ENCODE measurements around the gene KRT72.
A peak's percentile ranks its signal among the peaks of the same experiment; 100 is the strongest.

The KRT72 gene

DNA sequence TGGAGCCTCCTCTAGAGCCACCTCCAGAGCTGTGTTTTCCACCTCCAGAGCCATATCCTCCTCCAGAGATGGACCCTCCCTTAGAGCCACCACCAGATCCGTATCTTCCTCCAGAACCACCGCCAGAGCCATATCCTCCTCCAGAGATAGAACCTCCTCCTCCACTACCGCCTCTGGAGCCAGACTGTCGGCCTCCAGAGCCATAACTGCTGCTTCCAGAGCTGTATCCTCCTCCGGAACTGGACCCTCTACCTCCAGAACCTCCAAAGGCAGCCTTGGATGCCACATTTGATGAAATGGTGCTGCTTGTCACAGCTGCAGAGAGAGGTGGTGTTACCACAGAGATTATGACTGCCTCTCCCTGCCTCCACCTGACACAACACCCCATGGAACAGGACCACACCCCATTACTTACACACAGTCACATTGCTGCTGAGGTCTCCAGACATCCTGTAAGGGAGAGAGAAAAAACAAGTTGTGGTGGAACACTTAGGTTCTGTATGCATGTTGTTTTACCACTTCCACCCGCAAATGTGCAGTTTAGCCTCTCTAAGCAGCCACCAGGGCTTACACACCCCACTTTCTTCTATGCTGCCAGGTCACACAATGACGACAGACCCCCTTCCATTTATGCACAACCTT is 44.0 kb upstream of the KRT72 start:
- Histone ChIP-seq H3K9me3 (ENCODE audit: control insufficient read depth, insufficient read depth, low read depth, low read length) (no peaks in the 10 kb centered on the region), H3K4me3 (ENCODE audit: low read depth, low read length) (no peak overlapping the region), H3K36me3 (ENCODE audit: control insufficient read depth in 2 of 2, insufficient read depth in 1 of 2, low read length in 2 of 2) (no peaks in the 10 kb centered on the region), H3K27ac (ENCODE audit: extremely low read depth, low read depth, low read length) (no peak overlapping the region), H3K4me1 (ENCODE audit: control insufficient read depth, insufficient read depth, low read length) (no peaks in the 10 kb centered on the region)
- ChIA-PET CTCF (interaction anchor here (0.6 kb wide), 1 partner anchor 276 kb away, joined by 3 read pairs; no protein-coding TSS in a partner anchor), POLR2A (no interaction called here)
- peak; percentile 72 for TF ChIP-seq ZNF600 (tag by site-specific recombination; IDR thresholded peaks at IDR 0.05)
- TF ChIP-seq, protein P1, sequence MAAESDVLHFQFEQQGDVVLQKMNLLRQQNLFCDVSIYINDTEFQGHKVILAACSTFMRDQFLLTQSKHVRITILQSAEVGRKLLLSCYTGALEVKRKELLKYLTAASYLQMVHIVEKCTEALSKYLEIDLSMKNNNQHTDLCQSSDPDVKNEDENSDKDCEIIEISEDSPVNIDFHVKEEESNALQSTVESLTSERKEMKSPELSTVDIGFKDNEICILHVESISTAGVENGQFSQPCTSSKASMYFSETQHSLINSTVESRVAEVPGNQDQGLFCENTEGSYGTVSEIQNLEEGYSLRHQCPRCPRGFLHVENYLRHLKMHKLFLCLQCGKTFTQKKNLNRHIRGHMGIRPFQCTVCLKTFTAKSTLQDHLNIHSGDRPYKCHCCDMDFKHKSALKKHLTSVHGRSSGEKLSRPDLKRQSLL (tag by site-specific recombination; IDR thresholded peaks at IDR 0.05) = peak; percentile 43; the same call in 1 of the 2 replicates
- no peak for TF ChIP-seq BCL11A (tag by site-specific recombination; IDR thresholded peaks at IDR 0.05; ENCODE audit: low read depth)
- TF ChIP-seq KLF9 (tag by site-specific recombination; IDR thresholded peaks at IDR 0.05; ENCODE audit: low read depth) = no peak
- TF ChIP-seq EGR2 (tag by site-specific recombination; IDR thresholded peaks at IDR 0.05; ENCODE audit: low read depth) = peak; percentile 66; the same call in 1 of the 2 replicates
- TF ChIP-seq KLF1 (tag by site-specific recombination; IDR thresholded peaks at IDR 0.05) = peak; percentile 82
- TF ChIP-seq ZNF514 (tag by site-specific recombination; IDR thresholded peaks at IDR 0.05) = no peak
- peak; percentile 57 for TF ChIP-seq ZFHX2 (tag by site-specific recombination; conservative IDR thresholded peaks at IDR 0.05)
- no peak for TF ChIP-seq ZBTB26 (tag by site-specific recombination; optimal IDR thresholded peaks at IDR 0.05)
- no peak for TF ChIP-seq GLIS2 (tag by site-specific recombination; IDR thresholded peaks at IDR 0.05)

DNA sequence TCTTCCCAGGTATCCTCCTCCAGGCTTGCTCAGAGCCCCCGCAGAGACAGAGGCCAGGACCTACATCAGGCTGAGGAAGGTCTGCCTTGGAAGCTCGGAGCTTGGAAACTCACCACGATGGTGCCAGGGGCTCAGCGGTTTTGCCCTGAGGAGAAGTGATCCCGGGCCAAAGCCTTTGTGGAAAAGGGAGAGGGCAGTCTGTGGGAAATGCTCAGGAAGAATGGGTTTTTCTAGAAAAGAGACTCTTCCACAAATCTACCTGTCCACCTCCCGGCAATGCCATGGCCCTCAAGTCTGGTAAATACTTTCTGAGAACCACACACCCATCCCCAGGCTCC is 42.8 kb upstream of the KRT72 start:
- no peak overlapping the region for H3K4me3 ChIP-seq (ENCODE audit: low read depth, low read length)
- H3K36me3 ChIP-seq (ENCODE audit: control insufficient read depth in 2 of 2, insufficient read depth in 1 of 2, low read length in 2 of 2) = no peaks in the 10 kb centered on the region
- H3K9me3 ChIP-seq (ENCODE audit: control insufficient read depth, insufficient read depth, low read depth, low read length) = no peaks in the 10 kb centered on the region
- POLR2A ChIA-PET = no interaction called here
- H3K4me1 ChIP-seq (ENCODE audit: control insufficient read depth, insufficient read depth, low read length) = no peaks in the 10 kb centered on the region
- H3K27ac ChIP-seq (ENCODE audit: extremely low read depth, low read depth, low read length) = no peak overlapping the region
- CTCF ChIA-PET = no interaction called here
- TF ChIP-seq ZSCAN16 (tag by site-specific recombination; IDR thresholded peaks at IDR 0.05) (no peak), ZNF843 (tag by site-specific recombination; IDR thresholded peaks at IDR 0.05) (no peak), SALL2 (tag by site-specific recombination; IDR thresholded peaks at IDR 0.05; ENCODE audit: borderline replicate concordance) (no peak), ZNF280C (tag by site-specific recombination; IDR thresholded peaks at IDR 0.05) (no peak), ZNF785 (tag by site-specific recombination; IDR thresholded peaks at IDR 0.05) (no peak), ZNF791 (tag by site-specific recombination; IDR thresholded peaks at IDR 0.05) (no peak), ZNF621 (tag by site-specific recombination; IDR thresholded peaks at IDR 0.05) (no peak)
- TF ChIP-seq, protein P1 (tag by site-specific recombination; IDR thresholded peaks at IDR 0.05) = no peak

Data from HEK293 (cell line).